ENCODE results near the gene EVX1.

DNA sequence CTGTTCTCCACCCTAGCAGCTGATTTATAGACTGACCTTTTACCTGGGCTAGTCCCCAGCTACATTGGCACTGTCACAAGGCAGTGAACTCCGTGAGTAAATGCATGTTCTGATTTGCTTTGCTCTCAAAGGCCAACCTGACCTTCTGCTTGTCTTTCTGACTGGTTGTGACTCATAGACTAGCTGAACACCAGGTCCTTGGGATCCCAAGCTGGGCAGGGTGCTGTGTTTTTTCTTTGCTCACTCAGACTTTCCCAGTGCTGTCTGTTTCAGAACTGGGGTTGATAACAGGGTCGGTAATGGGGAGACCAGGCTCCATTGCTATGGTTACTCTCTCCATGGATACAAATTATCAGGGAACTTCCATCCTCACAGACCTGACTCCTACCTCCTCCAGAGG lies 35.0 kb downstream of the EVX1 start:
- TF ChIP-seq, protein P1, sequence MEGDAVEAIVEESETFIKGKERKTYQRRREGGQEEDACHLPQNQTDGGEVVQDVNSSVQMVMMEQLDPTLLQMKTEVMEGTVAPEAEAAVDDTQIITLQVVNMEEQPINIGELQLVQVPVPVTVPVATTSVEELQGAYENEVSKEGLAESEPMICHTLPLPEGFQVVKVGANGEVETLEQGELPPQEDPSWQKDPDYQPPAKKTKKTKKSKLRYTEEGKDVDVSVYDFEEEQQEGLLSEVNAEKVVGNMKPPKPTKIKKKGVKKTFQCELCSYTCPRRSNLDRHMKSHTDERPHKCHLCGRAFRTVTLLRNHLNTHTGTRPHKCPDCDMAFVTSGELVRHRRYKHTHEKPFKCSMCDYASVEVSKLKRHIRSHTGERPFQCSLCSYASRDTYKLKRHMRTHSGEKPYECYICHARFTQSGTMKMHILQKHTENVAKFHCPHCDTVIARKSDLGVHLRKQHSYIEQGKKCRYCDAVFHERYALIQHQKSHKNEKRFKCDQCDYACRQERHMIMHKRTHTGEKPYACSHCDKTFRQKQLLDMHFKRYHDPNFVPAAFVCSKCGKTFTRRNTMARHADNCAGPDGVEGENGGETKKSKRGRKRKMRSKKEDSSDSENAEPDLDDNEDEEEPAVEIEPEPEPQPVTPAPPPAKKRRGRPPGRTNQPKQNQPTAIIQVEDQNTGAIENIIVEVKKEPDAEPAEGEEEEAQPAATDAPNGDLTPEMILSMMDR (IDR thresholded peaks at IDR 0.05): no peak
- no peak for TF ChIP-seq POLR2A (IDR thresholded peaks at IDR 0.05)
